ENCODE results near the gene CEP85L.
A peak's percentile ranks its signal among the peaks of the same experiment; 100 is the strongest.

Gene CEP85L

GRCh38 chr6:118651282-118652050, at the start of gene CEP85L:
TSS of gene CEP85L (minus strand) at chr6:118651591. CDS start at chr6:118651269, 322 bp downstream.
- DNase-seq (ENCODE audit: low read depth), result peak; percentile 86

GRCh38 chr6:118700531-118700930, 49.1 kb upstream of the CEP85L start:
- no peak for DNase-seq (ENCODE audit: low read depth)

DNA sequence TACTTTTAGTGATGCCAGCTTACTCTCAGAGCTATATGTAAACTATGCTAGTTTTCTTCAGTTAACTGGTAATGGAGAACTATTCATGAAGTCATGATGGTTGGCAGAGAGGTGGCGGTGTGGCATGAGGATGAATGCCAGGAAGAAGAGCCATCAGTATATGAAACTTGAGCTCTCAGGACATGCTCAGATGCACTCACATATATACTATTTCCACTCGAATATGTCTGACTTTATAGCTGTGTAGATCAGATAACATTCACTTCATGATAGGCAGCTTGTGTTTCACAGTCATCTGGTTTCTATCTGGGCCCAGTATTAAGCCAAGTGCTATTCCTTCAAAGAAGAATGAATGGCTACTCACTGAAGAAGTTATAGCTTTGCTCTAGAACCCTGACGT, 46.2 kb upstream of the CEP85L start:
- no peak for DNase-seq (ENCODE audit: low read depth)

GRCh38 chr6:118696271-118696670, 44.9 kb upstream of the CEP85L start:
- no peak for DNase-seq (ENCODE audit: low read depth)

DNA sequence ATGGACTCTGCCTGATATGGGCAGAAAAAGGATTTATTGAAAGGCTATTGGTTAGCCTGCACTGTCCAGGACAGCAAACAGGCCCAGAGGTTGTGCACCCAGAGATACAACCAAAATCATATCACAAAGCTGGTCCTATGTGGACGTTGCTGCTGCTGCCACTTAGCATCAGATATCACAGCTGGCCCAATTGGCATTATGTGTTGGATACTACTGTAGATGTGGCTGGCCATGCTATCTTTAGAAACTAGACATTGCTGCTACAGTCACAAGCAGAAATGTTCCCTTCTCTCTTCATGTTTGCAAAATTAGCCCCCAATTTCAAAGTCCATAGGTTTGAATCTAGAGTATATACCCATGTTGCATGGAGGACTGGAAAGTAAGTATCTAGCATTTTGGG, 42.2 kb upstream of the CEP85L start:
- DNase-seq (ENCODE audit: low read depth), result no peak

- no peak for DNase-seq (ENCODE audit: low read depth)
These were observed 34.5 kb upstream of the CEP85L start for GRCh38 chr6:118685823-118686449.

GRCh38 chr6:118683881-118684872, 32.8 kb upstream of the CEP85L start:
- DNase-seq (ENCODE audit: low read depth), result no peak

GRCh38 chr6:118680452-118681095, 29.2 kb upstream of the CEP85L start:
- no peak for DNase-seq (ENCODE audit: low read depth)

- no peak for DNase-seq (ENCODE audit: low read depth)
These were observed 28.0 kb upstream of the CEP85L start for GRCh38 chr6:118679327-118679901.

- no peak for DNase-seq (ENCODE audit: low read depth)
These were observed 27.5 kb upstream of the CEP85L start for GRCh38 chr6:118678866-118679265.

GRCh38 chr6:118677193-118677592, 25.8 kb upstream of the CEP85L start:
- no peak for DNase-seq (ENCODE audit: low read depth)

GRCh38 chr6:118675225-118675624, 23.8 kb upstream of the CEP85L start:
- no peak for DNase-seq (ENCODE audit: low read depth)

GRCh38 chr6:118674772-118675171, 23.4 kb upstream of the CEP85L start:
- DNase-seq (ENCODE audit: low read depth), result no peak

- no peak for DNase-seq (ENCODE audit: low read depth)
These were observed 21.3 kb upstream of the CEP85L start for GRCh38 chr6:118672678-118673077.

DNA sequence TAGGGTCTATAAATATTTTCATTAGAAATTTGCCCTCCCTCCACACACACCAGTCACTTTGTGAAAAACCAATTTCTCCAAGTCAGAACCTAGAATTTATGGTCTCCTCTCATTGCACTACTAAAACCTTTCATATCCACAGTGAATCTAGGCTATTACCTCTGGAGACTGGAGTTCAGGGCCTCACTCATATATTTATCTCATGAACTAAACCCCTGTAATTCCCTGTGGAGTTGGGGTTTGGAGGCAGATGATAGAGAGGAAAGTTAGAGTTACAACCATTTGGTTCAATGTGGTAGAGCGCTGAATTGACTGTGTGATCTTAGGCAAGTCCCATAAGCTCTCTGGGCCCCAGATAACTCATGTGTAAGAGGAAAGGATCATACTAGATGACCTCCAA, 18.2 kb upstream of the CEP85L start:
- no peak for DNase-seq (ENCODE audit: low read depth)

DNA sequence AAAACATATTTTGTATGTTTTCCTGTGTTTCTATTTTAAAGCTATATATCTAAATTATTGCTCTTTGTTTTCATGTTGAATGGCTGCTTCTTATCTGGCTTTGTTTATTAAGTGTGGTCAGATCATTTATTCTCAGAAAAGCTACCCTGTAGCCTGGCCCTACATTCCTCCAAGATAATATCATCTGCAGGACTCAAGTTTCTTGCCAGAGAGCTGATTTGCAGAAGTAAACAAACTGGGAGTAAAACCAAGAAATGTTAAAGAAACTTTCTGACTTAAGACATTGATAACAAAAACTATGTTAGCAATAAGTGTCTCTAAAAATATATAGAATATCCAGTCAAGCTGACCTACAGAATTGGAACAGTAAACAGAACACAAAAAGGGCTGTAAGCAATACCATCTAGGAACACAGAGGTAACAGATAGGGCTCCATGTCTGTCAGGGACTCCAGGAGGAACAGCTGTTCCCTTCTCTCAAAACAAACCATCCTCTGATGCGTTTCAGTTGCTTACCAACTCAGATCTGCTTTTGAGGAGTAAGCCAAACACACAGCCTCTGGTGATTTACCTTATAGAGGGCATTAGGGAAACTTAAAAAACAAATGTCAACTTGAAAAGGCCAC, 17.5 kb upstream of the CEP85L start:
- no peak for DNase-seq (ENCODE audit: low read depth)

DNA sequence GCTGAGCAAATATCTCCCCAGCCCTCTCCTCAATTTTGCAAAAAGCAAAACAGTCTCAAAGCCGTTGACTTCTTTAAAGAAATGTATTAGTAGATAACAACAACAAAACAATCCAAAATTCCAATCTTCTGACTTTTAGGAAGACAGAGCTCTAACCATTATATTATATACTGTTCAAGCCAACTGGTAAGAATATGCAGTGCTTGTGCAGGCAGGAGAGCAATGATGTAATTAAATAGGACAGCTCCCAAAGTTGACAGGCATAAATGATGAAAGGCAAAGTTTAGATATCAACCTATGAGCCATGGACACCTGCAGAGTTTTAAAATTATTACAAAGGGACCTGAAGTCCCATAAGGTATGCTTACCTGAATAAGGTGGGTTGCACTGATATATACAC, 16.6 kb upstream of the CEP85L start:
- DNase-seq (ENCODE audit: low read depth), result no peak

- DNase-seq (ENCODE audit: low read depth), result no peak
These were observed 13.6 kb upstream of the CEP85L start for GRCh38 chr6:118665011-118665410.

DNA sequence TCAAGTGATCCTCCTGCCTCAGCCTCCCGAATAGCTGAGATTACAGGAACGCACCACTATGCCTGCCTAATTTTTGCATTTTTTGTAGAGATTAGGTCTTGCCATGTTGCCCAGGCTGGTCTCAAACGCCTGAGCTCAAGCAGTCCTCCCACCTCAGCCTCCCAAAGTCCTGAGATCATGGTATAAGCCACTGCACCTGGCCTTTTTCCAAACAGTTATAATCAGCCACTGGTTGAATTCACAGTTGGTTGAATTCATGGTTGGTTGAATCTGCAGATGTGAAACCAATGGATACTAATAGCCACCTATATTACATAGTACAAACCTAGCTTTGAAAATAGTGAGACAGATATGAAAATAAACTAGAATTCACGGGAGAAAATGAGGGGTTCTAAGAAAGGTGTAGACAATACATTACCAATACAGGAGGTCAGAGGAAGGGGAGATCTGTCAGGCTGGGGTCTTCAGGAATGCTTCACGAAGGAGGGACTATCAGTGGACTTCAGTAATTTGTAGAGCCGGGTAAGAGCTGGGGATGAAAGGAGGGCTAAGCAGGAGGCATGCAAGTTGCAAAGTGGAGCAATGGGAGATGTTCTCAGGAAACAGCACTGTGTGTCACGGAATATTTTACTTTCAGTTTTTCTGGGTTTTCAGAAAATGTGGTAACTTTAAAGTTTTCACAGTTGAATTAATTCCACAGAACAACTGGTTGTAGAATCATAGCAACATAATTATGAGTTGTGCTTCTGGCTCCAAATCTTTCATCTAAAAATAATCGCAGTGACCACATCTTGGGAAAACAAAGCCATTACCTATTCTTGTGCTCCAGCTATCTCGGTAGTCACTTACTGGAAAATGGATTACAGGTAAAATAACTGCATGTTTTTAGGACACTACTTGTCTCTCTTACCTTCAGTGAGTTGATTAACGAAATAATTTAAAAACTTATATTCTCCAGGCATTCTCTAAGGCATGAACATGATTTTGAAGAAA, 12.9 kb upstream of the CEP85L start:
- DNase-seq (ENCODE audit: low read depth), result no peak

GRCh38 chr6:118661831-118662230, 10.4 kb upstream of the CEP85L start:
- DNase-seq (ENCODE audit: low read depth), result no peak
